Upper lobe of right lung (tissue), 1 donor: ENCODE data around the gene MAN2B2. TPM values are rescaled to one million over a fixed set of nuclear protein-coding genes. Genes with fewer than 3 reads are reported as not detected.

Experiments
- total RNA-seq: library from RNA; stranded (reverse); fragmentation: NEBNext Ultra II Directional; extraction: Animal tissue kit (Norgen Biotek cat#: 25700); gene quantifications from one replicate; pipeline ENCODE4 v1.2.1, GENCODE V29; 2021
- donor health status: DM: no; HTN: yes; CAD: no; lungs with severe emphysema.

The MAN2B2 gene
- total RNA-seq, 1 donor from 2014 or later = 39.6 TPM

Other genes with a start within 250 kb of the MAN2B2 start
- 0.09 TPM for gene PPP2R2C, start 102.6 kb upstream of the MAN2B2 start, total RNA-seq
- 235 TPM for gene MRFAP1, start 65.5 kb downstream of the MAN2B2 start, total RNA-seq
- 3.6 TPM for gene S100P, start 118.7 kb downstream of the MAN2B2 start, total RNA-seq
- 46.6 TPM for gene MRFAP1L1, start 134.7 kb downstream of the MAN2B2 start, total RNA-seq
- 10.7 TPM for gene BLOC1S4, start 141.0 kb downstream of the MAN2B2 start, total RNA-seq
- 30.9 TPM for gene KIAA0232, start 207.5 kb downstream of the MAN2B2 start, total RNA-seq